Common myeloid progenitor, CD34-positive (primary cell): ENCODE results near the gene RNASEH2C.

ENCODE experiments used
- CTCF ChIA-PET: fragments of 350-600 bp; sonication (Branson Sonifier 250); formaldehyde crosslinking; loops from one replicate; lab custom pipeline; 2021; ENCODE audit warnings: antibody characterized with exemption; lab: Charles Lee
- POLR2A ChIA-PET: fragments of 350-600 bp; sonication (Branson Sonifier 250); formaldehyde crosslinking; loops from one replicate; lab custom pipeline; 2021; ENCODE audit warnings: antibody characterized with exemption; lab: Charles Lee
- DNase-seq, 3 donors: peaks; one replicate each; pipeline versions ENCODE4 v3.0.0 to v3.0.0-alpha.2; 2013
- H3K27ac ChIP-seq, 2 experiments: 1 replicate in 1 of 2; 2 replicates in 1 of 2; pipeline ENCODE4 v1.7.0; 2013; ENCODE audit warnings: inconsistent platforms in 2 of 2, low read length in 2 of 2, mild to moderate bottlenecking in 2 of 2, low read depth in 1 of 2, moderate library complexity in 1 of 2; ENCODE audit not compliant: severe bottlenecking in 2 of 2, insufficient read depth in 1 of 2, poor library complexity in 1 of 2
- H3K27me3 ChIP-seq, 5 experiments: replicated peaks in 2 of 5; 1 replicate in 3 of 5; 2 replicates in 2 of 5; pipeline versions ENCODE4 v1.6.1 to v1.7.0; 2013; ENCODE audit warnings: low read length in 4 of 5, mild to moderate bottlenecking in 2 of 5, moderate library complexity in 2 of 5, inconsistent platforms in 1 of 5; ENCODE audit not compliant: insufficient read depth in 5 of 5, control insufficient read depth in 4 of 5
- H3K36me3 ChIP-seq, 4 experiments: 1 replicate in 2 of 4; 2 replicates in 2 of 4; pipeline versions ENCODE4 v1.6.1 to v1.7.0; 2013; ENCODE audit warnings: low read length in 3 of 4, control low read depth in 1 of 4, mild to moderate bottlenecking in 1 of 4; ENCODE audit not compliant: control insufficient read depth in 4 of 4, insufficient read depth in 4 of 4
- H3K4me1 ChIP-seq, 4 experiments: 1 replicate in 3 of 4; 2 replicates in 1 of 4; pipeline versions ENCODE4 v1.6.1 to v1.7.1; 2013; ENCODE audit warnings: low read length in 3 of 4, mild to moderate bottlenecking in 3 of 4, control low read depth in 1 of 4, inconsistent platforms in 1 of 4, moderate library complexity in 1 of 4; ENCODE audit not compliant: control insufficient read depth in 4 of 4, insufficient read depth in 4 of 4; ENCODE audit errors: control extremely low read depth in 1 of 4
- H3K4me3 ChIP-seq, 7 experiments: 1 replicate in 4 of 7; 2 replicates in 3 of 7; pipeline versions ENCODE4 v1.5.1 to v1.7.0; 2013; ENCODE audit warnings: mild to moderate bottlenecking in 7 of 7, low read length in 6 of 7, moderate library complexity in 6 of 7, inconsistent platforms in 2 of 7, low read depth in 2 of 7, control low read depth in 1 of 7; ENCODE audit not compliant: insufficient read depth in 4 of 7, control insufficient read depth in 1 of 7; ENCODE audit errors: extremely low read depth in 1 of 7
- H3K9me3 ChIP-seq, 5 experiments: 1 replicate in 4 of 5; 2 replicates in 1 of 5; pipeline versions ENCODE4 v1.6.1 to v1.7.1; 2013; ENCODE audit warnings: low read length in 4 of 5, mild to moderate bottlenecking in 2 of 5, inconsistent platforms in 1 of 5, low read depth in 1 of 5, moderate library complexity in 1 of 5; ENCODE audit not compliant: control insufficient read depth in 4 of 5, insufficient read depth in 2 of 5; ENCODE audit errors: control extremely low read depth in 1 of 5
- WGBS: methylation state at CpG from one replicate; pipeline ENCODE4 v1.1.5; 2013; ENCODE audit not compliant: insufficient coverage; 5-methylcytosine and 5-hydroxymethylcytosine counted together

RNASEH2C gene

DNA sequence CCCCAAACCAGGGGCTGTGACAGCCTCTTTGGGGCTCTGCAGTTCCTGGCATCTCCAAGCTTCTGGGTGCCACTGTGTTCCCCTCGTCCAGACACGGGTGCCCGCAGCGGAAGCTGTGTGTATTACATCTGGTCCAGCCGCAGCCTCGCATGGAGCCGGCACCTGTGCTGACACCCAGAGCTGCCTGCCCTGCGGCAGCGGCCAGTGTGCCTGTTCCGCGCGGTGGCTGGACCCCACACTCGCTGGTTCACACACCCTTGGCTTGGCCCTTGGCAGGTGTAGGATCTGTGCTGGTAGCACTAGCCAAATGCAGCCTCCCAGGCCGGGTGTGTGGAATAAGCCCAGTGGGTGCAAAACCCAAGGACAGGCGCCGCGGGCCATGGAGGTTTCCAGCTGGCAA lies 24.5 kb upstream of the RNASEH2C start:
- ChIA-PET POLR2A (no interaction called here), CTCF (interaction anchor here (0.5 to 2.0 kb wide), 8 partner anchors 11 to 288 kb away, joined by 3 to 5 read pairs (median 4); no protein-coding TSS in a partner anchor)
- no peak for DNase-seq
- H3K4me1 ChIP-seq: no peaks in the 10 kb centered on the region
- no peak overlapping the region for H3K4me3 ChIP-seq
- H3K27me3 ChIP-seq: peaks cover 9 to 12% (median 10%) of the 10 kb centered on the region in 5 experiments
- 94% methylated on average over 14 of the region's 17 CpGs for WGBS
- peaks cover 0 to 5% (median 0%) of the 10 kb centered on the region in 5 experiments for H3K9me3 ChIP-seq
- H3K36me3 ChIP-seq: no peaks in the 10 kb centered on the region
- no peak overlapping the region for H3K27ac ChIP-seq

DNA sequence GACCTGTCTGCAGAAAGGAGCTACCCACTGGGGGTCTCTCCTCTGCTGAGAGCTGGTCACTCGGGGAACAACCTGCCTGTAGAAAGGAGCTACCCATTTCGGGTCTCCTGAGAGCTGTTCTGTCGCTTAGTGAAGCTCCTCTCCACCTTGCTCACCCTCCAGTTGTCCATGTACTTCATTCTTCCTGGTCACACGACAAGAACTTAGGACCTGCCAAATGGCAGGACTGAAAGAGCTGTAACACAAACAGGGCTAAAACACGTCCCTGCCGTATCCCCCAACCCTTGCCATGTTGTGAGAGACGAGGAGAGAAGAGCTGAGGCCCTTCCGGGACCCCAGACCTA lies 24.1 kb upstream of the RNASEH2C start:
- DNase-seq: no peak
- CTCF ChIA-PET: interaction anchor here (0.5 to 2.0 kb wide), 8 partner anchors 11 to 288 kb away, joined by 3 to 5 read pairs (median 4); no protein-coding TSS in a partner anchor

DNA sequence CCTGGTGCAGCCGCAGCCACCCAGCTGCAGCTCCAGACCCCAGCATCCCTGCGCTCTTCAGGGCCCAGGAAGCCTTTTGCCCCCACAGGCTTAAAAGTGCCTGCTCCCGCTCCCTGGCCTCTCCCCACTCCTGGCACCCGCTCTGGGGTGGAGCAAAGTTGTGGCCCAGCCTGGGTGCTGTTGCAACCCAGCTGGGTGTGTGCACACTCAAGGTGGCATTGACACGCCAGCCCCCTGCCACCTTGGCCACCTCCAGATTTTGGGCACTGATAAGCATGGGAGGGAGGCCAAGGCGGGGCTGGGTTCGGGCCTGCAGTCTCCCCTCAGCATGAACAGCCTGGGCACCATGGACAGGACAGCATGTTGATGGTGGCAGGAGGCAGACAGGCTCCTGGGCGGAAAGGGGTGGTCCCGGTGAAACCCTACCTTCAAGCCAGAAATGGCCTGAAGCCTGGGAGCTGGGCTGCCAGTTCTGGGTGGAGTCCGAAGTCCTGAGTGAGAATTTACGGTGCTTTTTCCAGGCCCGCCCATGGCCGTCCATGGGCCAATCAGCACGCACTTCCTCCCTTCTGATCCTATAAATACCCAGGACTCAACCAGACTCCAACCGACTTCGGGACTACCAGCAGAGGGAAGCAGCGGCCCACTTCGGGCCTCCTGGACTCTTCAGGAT lies 23.6 kb upstream of the RNASEH2C start:
- ChIA-PET POLR2A (no interaction called here), CTCF (interaction anchor here (0.5 to 2.0 kb wide), 8 partner anchors 10 to 289 kb away, joined by 3 to 5 read pairs (median 4); no protein-coding TSS in a partner anchor)
- 92% methylated on average over 18 of the region's 18 CpGs for WGBS
- H3K4me3 ChIP-seq: no peak overlapping the region
- peak; percentile 6 to 23 (median 21) for DNase-seq
- peaks cover 0 to 5% (median 0%) of the 10 kb centered on the region in 5 experiments for H3K9me3 ChIP-seq
- no peak overlapping the region for H3K27ac ChIP-seq
- peaks cover 3 to 7% (median 6%) of the 10 kb centered on the region in 5 experiments for H3K27me3 ChIP-seq
- no peaks in the 10 kb centered on the region for H3K4me1 ChIP-seq
- no peaks in the 10 kb centered on the region for H3K36me3 ChIP-seq

More for the DNA sequence above, 24.1 kb upstream of the RNASEH2C start:
- WGBS: 93% methylated on average over 8 of the region's 8 CpGs
- Histone ChIP-seq H3K27ac (no peak overlapping the region), H3K4me3 (no peak overlapping the region), H3K27me3 (peaks cover 7 to 11% (median 8%) of the 10 kb centered on the region in 5 experiments), H3K4me1 (no peaks in the 10 kb centered on the region), H3K36me3 (no peaks in the 10 kb centered on the region), H3K9me3 (peaks cover 0 to 5% (median 0%) of the 10 kb centered on the region in 5 experiments)
- POLR2A ChIA-PET: no interaction called here

DNA sequence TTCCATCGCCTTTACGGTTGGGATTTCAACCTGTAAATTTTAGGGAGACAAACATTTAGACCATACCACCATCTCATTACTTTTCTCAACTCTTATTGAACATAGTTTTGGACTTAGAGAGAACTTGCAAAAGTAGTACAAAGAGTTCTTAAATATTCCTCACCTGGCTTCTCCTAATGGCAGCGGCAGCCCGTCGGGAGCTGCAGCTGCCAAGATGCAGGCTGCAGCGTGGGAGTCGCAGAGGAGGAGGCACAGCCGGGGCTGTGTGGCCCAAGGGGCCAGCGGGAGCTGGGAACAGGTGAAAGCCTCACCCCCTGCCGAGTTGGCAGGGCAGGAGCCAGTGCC lies 23.1 kb upstream of the RNASEH2C start:
- Histone ChIP-seq H3K4me3 (no peak overlapping the region), H3K9me3 (peaks cover 0 to 5% (median 0%) of the 10 kb centered on the region in 5 experiments), H3K27ac (no peak overlapping the region), H3K36me3 (no peaks in the 10 kb centered on the region), H3K27me3 (peaks cover 3 to 7% (median 5%) of the 10 kb centered on the region in 5 experiments), H3K4me1 (no peaks in the 10 kb centered on the region)
- POLR2A ChIA-PET: no interaction called here
- no peak for DNase-seq
- CTCF ChIA-PET: interaction anchor here (0.7 to 2.0 kb wide), 3 partner anchors 37 to 141 kb away, joined by 3 to 4 read pairs (median 4); no protein-coding TSS in a partner anchor
- 90% methylated on average over 8 of the region's 10 CpGs for WGBS

DNA sequence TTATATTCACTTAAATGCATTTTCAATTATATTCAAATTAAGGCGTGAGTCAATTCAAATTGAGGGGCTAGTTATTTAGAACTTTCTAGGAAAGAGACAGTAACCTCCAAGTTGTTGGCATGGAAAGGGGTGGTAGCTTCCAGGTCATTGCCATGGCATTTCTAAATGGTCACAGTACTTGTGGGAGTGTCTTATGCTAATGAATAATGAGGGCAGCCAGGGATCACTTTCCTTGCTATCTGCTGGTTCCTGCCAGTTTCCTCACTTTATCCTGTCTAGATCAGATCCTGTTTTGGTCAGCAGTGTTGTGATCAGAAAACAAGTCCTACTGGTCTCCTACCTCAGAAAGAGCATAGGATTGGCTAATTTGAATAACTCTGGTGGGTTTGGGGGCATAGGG lies 21.8 kb upstream of the RNASEH2C start:
- ChIA-PET POLR2A (no interaction called here), CTCF (no interaction called here)
- H3K27ac ChIP-seq: no peak overlapping the region
- no peak for DNase-seq
- no peaks in the 10 kb centered on the region for H3K4me1 ChIP-seq
- 60% methylated on average over 1 of the region's 1 CpG for WGBS
- H3K9me3 ChIP-seq: peaks cover 0 to 3% (median 0%) of the 10 kb centered on the region in 5 experiments
- no peaks in the 10 kb centered on the region for H3K36me3 ChIP-seq
- H3K4me3 ChIP-seq: no peak overlapping the region
- peaks cover 0 to 8% (median under 1%) of the 10 kb centered on the region in 5 experiments for H3K27me3 ChIP-seq

DNA sequence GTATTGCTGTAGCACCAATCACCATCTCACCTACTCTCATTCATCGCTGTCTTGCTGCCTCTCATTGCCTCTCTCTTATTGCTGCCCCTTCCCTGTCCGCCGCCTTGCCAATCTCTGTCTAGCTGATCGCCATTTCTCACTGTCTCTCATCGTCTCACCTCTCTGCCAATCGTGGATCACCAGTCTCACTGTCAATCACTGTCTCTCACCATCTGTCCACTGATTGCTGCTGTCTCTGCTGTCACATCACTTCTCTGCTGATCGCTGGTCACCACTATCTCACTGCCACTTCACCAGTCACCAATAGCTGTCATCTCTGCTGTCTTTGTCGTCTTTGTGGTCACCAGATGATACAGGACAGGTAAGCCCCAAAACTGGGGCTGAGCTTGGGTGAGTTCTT lies 20.6 kb upstream of the RNASEH2C start:
- H3K36me3 ChIP-seq: no peaks in the 10 kb centered on the region
- WGBS: 89% methylated on average over 8 of the region's 8 CpGs
- no peaks in the 10 kb centered on the region for H3K4me1 ChIP-seq
- H3K4me3 ChIP-seq: no peak overlapping the region
- DNase-seq: no peak
- CTCF ChIA-PET: interaction anchor here (1.1 kb wide), 1 partner anchor 14 kb away, joined by 3 read pairs; no protein-coding TSS in a partner anchor
- POLR2A ChIA-PET: no interaction called here
- H3K27ac ChIP-seq: no peak overlapping the region
- peaks cover 0 to 6% (median 0%) of the 10 kb centered on the region in 5 experiments for H3K27me3 ChIP-seq
- peaks cover 0 to 8% (median 0%) of the 10 kb centered on the region in 5 experiments for H3K9me3 ChIP-seq

DNA sequence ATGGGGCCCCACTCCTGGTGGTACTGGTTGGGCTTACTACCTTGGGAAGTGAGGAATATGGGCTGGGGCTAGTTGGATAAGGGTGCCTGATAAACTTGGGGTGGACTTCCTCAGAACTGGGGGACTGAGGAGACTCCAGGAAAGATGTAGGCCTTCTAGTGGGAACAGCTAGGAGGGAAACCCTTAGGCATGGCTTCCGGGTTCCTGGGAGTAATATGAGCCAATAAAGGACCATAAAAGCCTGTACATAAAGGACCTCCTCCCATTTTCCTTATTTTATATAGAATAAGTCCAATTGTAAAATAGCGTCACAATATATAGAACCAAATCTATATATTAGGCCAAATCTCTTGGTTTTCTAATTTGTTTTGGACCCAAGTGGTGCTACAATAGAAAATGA lies 18.4 kb upstream of the RNASEH2C start:
- no CpG with 5 or more reads among the region's 2 CpGs for WGBS
- Histone ChIP-seq H3K4me3 (no peak overlapping the region), H3K27me3 (peaks cover 0 to 6% (median 0%) of the 10 kb centered on the region in 5 experiments), H3K27ac (no peak overlapping the region), H3K4me1 (no peaks in the 10 kb centered on the region), H3K36me3 (no peaks in the 10 kb centered on the region), H3K9me3 (peaks cover 0 to 11% (median 0%) of the 10 kb centered on the region in 5 experiments)
- ChIA-PET CTCF (interaction anchor here (0.9 kb wide), 1 partner anchor 36 kb away, joined by 4 read pairs; no protein-coding TSS in a partner anchor), POLR2A (no interaction called here)
- no peak for DNase-seq
